Adipocyte (in vitro differentiated cells): ENCODE results near the gene NCKAP5.
"Not testable (repeated sequence)": the region's sequence is repeated elsewhere in the genome, so short reads cannot be mapped to it uniquely, and the experiment has no call there.

Experiments used
- DNase-seq: peaks from one replicate; pipeline ENCODE4 v3.0.0-alpha.2; 2015; ENCODE audit warnings: low read depth
- H3K27me3 ChIP-seq: replicated peaks from 2 replicates; pipeline ENCODE4 v1.7.0; 2013; ENCODE audit warnings: mild to moderate bottlenecking, low read length, moderate library complexity; ENCODE audit not compliant: control insufficient read depth, insufficient read depth
- H3K36me3 ChIP-seq: 2 replicates; pipeline ENCODE4 v1.7.0; 2013; ENCODE audit warnings: low read length, mild to moderate bottlenecking, moderate library complexity; ENCODE audit not compliant: control insufficient read depth, insufficient read depth, severe bottlenecking
- H3K4me1 ChIP-seq: 2 replicates; pipeline ENCODE4 v1.7.0; 2013; ENCODE audit warnings: mild to moderate bottlenecking, low read length, moderate library complexity; ENCODE audit not compliant: control insufficient read depth, insufficient read depth
- H3K4me3 ChIP-seq: 2 replicates; pipeline ENCODE4 v1.7.0; 2013; ENCODE audit warnings: mild to moderate bottlenecking, low read length, moderate library complexity
- H3K9ac ChIP-seq: 2 replicates; pipeline ENCODE4 v1.7.0; 2013; ENCODE audit warnings: mild to moderate bottlenecking, low read length, moderate library complexity
- H3K9me3 ChIP-seq: 2 replicates; pipeline ENCODE4 v1.7.0; 2013; ENCODE audit warnings: mild to moderate bottlenecking, low read length, moderate library complexity; ENCODE audit not compliant: control insufficient read depth

Gene NCKAP5

DNA sequence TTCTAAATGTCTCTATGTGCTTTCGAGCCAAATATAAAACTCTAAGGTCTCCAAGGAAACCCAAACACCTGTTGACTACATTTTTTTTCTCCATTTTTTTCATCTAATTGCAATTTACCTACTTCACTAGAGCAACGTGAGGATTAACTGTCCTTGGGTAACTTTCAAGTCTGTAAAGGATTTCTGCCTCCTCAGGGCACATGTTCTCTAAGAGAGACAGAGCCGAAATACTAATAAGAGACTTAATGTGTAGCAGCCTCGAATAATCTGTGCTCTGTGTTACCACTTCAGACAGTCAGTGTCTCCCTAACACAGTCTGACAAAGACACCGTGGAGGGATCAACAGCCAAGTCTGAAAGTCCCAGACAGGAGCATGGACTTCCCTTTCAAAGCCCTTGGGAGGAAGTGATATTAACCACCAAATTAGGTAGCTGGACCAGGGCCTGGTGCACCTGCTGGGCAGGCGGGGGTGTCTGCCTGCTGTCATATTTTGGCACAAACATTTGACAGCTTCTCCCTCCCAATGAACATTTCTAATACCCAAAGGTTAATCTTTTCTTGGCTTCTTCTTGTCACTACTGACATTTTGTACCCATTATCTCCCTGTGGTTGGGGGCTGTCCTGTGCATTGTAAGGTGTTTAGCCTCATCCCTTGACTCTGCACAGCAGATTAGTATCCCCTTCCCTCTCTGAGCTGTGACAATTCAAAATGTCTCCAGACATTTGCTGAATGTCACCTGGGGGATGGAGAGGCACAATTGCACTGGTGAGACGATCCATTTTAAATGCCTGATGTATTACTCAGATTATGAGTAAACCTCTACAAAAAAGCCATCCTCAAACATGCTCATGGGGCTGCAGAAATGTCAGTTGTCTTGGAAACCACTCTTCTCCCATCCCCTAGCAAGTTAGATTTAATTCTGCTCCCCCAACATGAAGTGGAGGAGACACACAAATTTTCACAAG, 852.6 kb downstream of the NCKAP5 start:
- Histone ChIP-seq H3K4me1 (no peaks in the 10 kb centered on the region), H3K4me3 (no peak overlapping the region), H3K36me3 (no peaks in the 10 kb centered on the region), H3K27me3 (no peaks in the 10 kb centered on the region), H3K9me3 (no peaks in the 10 kb centered on the region), H3K9ac (no peak overlapping the region)
- no peak for DNase-seq

DNA sequence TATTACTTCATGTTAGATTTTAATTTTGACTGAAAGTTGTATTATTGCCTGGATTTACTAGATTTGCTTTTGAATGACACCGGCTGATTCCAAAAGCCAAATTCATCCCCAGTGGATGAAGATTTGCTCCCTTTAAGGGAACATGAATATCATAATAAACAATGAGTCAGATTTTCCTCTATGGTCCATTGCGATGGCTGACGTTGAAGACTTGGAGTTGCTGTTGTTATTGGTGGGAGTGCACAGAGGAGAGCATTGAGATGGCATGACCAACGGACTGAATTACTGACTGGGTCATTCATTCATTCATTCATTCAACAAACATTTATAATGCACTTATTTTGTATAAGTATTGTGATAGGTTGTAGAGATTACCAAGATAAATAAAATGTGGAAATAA, 864.9 kb downstream of the NCKAP5 start:
- H3K4me1 ChIP-seq = peaks cover 7% of the 10 kb centered on the region
- H3K9me3 ChIP-seq = no peaks in the 10 kb centered on the region
- no peak overlapping the region for H3K4me3 ChIP-seq
- H3K27me3 ChIP-seq = no peaks in the 10 kb centered on the region
- no peak overlapping the region for H3K9ac ChIP-seq
- H3K36me3 ChIP-seq = no peaks in the 10 kb centered on the region
- peak; percentile 45 for DNase-seq

DNA sequence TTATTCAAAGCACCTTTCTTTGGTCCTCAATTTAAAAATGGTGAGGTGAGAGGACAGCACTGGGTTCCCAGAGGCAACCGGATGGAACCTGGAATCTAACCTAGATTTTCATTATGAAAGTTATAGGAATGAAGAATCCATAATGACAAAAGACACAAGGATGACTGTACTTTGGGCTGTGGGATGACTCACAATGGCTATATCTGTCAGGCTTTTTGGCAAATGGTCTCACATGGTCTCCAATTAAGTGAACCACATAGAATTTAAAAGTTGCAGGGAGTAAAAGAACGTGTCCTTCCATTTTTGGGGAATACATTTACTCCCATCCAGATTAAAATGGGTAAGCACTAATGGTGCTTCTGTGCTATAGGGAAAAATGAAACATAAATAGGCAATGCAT, 866.5 kb downstream of the NCKAP5 start:
- no peaks in the 10 kb centered on the region for H3K9me3 ChIP-seq
- no peak overlapping the region for H3K9ac ChIP-seq
- no peak for DNase-seq
- no peaks in the 10 kb centered on the region for H3K36me3 ChIP-seq
- no peaks in the 10 kb centered on the region for H3K27me3 ChIP-seq
- no peak overlapping the region for H3K4me3 ChIP-seq
- H3K4me1 ChIP-seq = peaks cover 7% of the 10 kb centered on the region

DNA sequence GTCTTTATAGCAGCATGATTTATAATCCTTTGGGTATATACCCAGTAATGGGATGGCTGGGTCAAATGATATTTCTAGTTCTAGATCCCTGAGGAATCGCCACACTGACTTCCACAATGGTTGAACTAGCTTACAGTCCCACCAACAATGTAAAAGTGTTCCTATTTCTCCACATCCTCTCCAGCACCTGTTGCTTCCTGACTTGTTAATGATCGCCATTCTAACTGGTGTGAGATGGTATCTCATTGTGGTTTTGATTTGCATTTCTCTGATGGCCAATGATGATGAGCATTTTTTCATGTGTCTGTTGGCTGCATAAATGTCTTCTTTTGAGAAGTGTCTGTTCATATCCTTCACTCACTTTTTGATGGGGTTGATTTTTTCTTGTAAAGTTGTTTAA, 868.5 kb downstream of the NCKAP5 start:
- H3K4me1 ChIP-seq, H3K27me3 ChIP-seq, H3K9me3 ChIP-seq, H3K36me3 ChIP-seq, H3K9ac ChIP-seq, H3K4me3 ChIP-seq, DNase-seq: not testable (repeated sequence)

DNA sequence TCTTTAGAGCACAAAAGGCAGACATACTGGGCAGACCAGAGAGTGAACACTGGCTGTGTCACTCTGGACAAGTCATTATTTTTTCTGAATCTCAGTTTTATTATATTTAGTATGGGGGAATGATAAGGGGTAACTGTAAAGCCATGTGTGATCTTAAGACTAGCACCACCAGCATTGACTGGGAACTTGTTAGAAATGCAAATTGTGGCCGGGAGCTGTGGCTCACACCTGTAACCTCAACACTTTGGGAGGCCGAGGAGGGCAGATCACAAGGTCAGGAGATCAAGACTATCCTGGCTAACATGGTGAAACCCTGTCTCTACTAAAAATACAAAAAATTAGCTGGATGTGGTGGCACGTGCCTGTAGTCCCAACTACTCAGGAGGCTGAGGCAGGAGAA, 869.9 kb downstream of the NCKAP5 start:
- not testable (repeated sequence) for H3K9ac ChIP-seq, H3K27me3 ChIP-seq, H3K36me3 ChIP-seq, H3K4me1 ChIP-seq, H3K9me3 ChIP-seq, H3K4me3 ChIP-seq, DNase-seq

DNA sequence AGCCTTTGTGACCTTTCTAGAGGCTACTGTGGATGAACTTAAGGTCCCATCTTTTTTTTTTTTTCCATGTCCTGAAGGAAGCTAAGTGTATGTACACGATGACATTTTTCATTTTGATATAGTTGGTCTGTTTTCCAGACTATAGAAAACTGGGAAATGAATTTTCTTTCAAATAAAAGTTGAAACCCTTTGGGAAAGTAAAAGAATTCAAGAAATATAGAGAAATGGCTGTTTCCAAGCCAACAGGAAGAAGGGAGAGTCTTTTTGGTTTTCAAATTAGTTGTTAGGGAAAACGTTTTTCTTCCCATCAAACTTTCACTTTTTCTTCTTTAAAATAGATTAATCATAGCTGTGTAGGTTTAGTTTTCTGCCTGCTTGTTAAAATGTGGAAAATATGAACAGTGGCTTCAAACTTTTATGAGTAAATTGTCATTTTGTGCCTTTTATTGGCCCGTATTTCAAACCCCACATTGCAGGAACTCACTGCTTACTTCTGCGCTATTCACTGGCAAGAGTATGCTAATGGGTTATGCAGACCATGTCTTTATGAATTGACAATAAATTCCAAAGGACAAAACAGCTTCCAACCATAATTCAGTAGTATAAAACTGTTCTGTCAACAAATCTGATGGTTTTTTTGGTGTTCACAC, 870.6 kb downstream of the NCKAP5 start:
- Histone ChIP-seq H3K4me3 (no peak overlapping the region), H3K9ac (no peak overlapping the region), H3K9me3 (no peaks in the 10 kb centered on the region), H3K27me3 (no peaks in the 10 kb centered on the region), H3K4me1 (peaks cover 14% of the 10 kb centered on the region), H3K36me3 (no peaks in the 10 kb centered on the region)
- DNase-seq = no peak

DNA sequence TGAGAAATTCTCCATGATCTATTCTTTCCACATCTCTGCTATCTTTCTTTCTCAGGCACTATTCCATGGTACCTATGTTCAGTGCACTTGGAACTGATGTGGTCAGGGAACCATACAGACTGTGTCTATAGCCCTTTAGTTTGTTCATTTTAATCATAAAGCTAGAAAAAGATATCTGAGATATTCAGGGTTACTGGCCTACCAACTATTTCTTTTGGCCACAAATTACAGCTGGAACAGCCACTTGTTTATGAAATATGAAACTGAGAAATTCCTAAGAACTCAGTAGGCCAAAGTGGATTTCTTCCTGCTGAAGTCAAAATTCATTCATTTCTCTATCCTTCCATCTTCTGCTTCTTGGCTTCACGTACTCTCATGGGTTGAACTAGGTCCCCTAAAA, 875.4 kb downstream of the NCKAP5 start:
- peak; percentile 52 for DNase-seq
- Histone ChIP-seq H3K27me3 (no peaks in the 10 kb centered on the region), H3K9me3 (no peaks in the 10 kb centered on the region)

DNA sequence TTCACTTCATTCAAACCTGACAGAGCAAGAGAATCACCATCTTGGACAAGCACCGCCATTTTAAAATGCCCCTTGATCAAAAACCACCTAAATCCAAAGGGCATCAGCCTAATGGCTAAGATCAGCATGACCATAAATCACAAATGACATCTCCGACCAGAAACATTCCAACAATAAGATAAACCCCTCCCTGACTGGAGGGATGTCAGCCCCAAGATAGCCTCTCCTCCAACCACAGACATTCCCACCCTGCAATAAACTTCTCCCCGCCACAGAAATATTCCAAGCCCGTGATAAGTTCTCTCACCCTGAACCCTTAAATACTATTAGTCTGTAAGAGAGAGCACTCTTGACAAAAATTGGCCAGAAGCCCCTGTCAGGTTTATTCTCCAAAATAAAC, 876.7 kb downstream of the NCKAP5 start:
- no peaks in the 10 kb centered on the region for H3K27me3 ChIP-seq
- no peaks in the 10 kb centered on the region for H3K9me3 ChIP-seq
- DNase-seq = no peak
- H3K4me1 ChIP-seq = peaks cover 11% of the 10 kb centered on the region
- no peak overlapping the region for H3K4me3 ChIP-seq
- no peaks in the 10 kb centered on the region for H3K36me3 ChIP-seq
- H3K9ac ChIP-seq = no peak overlapping the region

More for the DNA sequence above, 875.4 kb downstream of the NCKAP5 start:
- H3K4me1 ChIP-seq = peaks cover 11% of the 10 kb centered on the region
- H3K9ac ChIP-seq = no peak overlapping the region
- no peaks in the 10 kb centered on the region for H3K36me3 ChIP-seq
- H3K4me3 ChIP-seq = no peak overlapping the region

DNA sequence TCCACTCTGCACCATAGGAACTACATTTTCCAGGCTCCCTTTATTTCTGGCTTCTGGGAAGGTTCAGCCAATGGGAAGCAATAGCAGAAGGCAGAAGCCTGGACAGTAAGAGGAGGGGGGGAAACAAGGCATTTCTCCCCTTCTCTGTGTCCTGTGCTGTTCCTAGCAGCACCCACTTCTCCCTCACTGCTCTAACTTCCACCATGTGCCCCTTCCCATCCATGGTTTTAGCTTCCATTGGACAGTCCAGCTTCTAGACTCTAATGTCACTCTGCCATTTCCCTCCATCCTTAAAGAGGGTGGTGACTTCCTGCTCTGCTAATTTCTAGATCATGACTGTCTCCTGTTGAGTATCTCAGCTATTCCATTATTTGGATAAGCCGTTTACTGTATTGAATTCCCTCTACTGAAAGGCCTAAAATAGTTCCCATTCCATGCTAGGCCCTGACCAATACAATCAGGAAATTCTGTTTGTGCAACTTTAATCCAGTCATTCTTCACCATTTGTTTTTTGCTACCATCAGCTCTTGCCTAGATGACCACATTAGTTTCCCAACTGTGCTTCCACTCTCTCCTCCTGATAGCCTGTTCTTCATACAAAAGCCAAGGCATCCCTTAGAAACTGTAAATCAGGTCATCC, 877.5 kb downstream of the NCKAP5 start:
- Histone ChIP-seq H3K27me3 (no peaks in the 10 kb centered on the region), H3K4me3 (no peak overlapping the region), H3K4me1 (peaks cover 11% of the 10 kb centered on the region), H3K36me3 (no peaks in the 10 kb centered on the region), H3K9me3 (no peaks in the 10 kb centered on the region), H3K9ac (no peak overlapping the region)
- DNase-seq = peak; percentile 34

DNA sequence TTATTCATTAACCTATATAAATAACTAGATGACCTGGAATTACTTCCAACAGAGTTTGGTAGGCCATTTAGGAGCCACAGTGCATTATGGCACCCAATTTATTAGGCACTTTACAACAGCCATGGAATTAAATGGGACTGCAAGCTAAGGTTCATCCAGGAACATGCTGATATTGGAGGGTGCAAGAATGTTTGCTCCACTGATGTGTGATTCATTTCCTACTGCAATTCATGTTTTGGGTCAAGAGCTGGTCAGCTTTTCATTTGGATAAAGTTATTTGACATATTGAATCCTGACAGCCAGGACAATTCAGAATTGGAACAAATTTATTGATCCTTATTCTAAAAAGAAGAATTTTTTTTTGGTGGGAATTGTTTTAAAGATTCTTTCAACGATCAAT, 886.5 kb downstream of the NCKAP5 start:
- Histone ChIP-seq H3K9ac (no peak overlapping the region), H3K27me3 (no peaks in the 10 kb centered on the region), H3K36me3 (no peaks in the 10 kb centered on the region), H3K4me3 (no peak overlapping the region), H3K4me1 (no peaks in the 10 kb centered on the region), H3K9me3 (no peaks in the 10 kb centered on the region)
- no peak for DNase-seq

DNA sequence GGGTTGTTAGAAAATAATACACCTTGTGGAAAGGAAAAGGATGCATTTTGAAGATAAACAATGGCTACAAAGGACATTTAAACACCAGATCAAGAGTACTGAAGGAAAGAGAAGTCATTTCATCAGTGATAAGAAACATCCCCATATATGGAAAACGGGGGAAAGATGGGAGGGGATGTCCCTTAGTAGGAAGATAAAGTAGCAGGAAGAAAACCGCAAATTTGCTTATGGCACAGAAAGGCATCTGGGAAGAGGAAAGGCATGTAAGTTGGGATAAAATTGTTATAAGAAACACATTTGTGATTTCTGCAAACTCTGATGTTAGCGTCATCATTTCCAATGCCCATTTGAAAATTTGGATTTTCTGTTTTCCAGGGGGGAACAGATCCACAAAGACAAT, 887.7 kb downstream of the NCKAP5 start:
- Histone ChIP-seq H3K9me3 (no peaks in the 10 kb centered on the region), H3K36me3 (no peaks in the 10 kb centered on the region), H3K9ac (no peak overlapping the region), H3K4me1 (no peaks in the 10 kb centered on the region), H3K4me3 (no peak overlapping the region), H3K27me3 (no peaks in the 10 kb centered on the region)
- no peak for DNase-seq
